CD4-positive, alpha-beta T cell treated with Interleukin-10 for 1 hour (primary cell): Measurements from ENCODE around the gene MAN1A2.
"Not testable (repeated sequence)": the region's sequence is repeated elsewhere in the genome, so short reads cannot be mapped to it uniquely, and the experiment has no call there.

Source experiments
- DNase-seq: peaks from one replicate; pipeline ENCODE4 v3.0.0-alpha.2; 2020

Gene MAN1A2

DNA sequence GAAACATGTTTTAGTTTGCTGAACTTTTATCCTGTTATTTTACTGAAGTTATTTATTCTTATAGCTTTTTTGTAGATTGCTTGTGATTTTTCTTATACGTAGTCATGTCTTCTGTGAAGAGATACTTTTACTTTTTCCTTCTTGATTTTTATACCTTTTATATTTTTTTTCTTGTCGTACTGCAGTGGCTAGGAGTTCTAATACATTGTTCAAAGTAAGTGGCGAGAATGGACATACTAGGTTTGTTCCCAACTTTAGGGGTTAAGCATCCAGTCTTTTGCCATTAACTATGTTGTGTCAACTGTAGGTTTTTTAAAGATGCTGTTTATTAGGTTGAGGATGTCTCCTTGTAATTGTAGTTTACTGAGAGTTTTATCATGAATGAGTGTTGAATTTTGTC, 36.3 kb downstream of the MAN1A2 start:
- no peak for DNase-seq

DNA sequence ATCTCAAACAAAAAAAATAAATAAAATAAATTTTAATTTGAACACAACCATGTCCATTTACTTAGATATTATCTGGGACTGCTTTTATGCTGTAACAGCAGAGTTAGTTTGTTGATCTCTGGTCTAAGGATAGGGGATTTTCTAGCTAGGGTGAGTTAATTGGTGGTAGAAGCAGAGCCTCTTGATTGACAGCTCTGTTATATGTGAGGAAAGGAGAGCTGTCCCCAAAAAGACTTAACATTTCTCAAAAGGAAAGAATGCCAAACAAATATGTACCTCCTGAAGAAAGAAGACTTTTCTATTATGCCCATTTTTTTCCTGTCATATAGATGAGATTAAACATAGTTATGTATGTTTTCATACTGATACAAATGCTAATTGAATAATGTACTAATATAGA, 37.8 kb downstream of the MAN1A2 start:
- DNase-seq: no peak

DNA sequence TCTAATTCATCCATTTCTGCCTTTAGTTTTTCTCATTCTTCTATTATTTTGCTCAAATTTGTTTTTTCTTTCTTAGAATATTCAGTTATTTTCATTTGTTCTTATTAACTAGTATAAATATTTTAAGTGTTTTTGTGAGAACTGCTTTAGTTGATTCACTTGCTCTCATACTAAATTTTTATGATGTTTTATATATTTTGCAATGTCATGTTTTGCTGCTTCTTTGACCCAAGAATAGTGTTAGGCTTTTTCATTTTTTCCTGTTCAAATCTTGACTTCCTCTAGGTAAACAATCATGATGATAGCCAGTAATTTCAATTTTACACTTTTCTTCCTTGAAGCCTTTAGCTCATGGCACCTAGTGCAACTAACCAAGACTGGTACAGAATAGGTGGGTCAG, 45.2 kb downstream of the MAN1A2 start:
- DNase-seq: no peak

DNA sequence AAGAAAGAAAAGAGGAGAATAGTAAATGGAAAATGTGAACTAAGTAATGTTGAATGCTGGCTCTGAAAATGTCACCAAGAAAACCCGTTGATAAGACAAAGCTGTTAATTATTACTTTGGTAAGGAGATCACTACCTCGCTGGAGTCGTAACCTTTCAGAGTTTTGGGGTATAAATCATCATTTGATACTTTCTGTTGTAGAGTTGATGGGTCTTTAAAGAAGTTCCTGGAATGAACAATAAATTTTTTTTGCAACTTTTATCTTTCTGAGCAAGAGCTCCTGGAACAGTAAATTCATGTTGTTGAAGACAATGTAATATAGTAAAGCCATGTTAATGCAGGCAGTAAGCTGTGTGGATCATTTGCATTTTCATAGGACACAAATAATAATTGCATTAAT, 46.2 kb downstream of the MAN1A2 start:
- no peak for DNase-seq

DNA sequence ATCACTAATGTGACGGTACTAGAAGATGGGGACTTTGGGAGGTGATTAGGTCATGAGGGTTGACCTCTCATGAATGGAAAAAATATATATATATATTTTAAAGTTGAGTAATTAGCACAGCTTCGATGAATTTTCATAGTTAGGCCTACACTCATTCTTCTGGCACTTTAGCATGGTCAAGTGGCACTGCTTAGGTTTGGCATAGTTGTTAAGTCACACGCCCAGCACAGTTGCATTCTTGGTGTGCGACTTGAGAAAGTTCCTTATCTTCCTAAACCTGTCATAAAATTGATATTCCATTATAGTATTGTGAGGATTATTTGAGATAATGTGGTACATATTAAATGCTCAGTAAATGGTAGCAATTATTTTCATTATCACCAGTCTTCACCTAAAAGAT, 47.7 kb downstream of the MAN1A2 start:
- no peak for DNase-seq

DNA sequence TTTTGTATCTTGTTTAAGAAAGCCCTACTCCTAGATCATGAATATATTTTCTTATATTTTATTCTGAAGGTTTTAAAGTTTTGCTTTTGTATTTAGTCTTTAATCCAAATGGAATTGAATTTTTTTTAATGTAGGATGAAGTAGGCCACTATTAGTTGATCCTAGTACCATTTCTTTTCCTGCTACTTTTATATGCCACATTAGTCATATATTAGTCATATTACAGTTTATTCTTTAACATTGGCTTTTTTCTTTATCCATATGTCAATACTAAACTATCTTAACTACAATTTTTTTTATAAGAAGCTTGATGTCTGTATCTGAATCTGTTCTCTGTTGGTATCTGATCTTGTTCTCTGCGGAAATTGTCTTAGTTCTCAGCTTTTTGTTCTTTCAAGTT, 48.8 kb downstream of the MAN1A2 start:
- DNase-seq: no peak

DNA sequence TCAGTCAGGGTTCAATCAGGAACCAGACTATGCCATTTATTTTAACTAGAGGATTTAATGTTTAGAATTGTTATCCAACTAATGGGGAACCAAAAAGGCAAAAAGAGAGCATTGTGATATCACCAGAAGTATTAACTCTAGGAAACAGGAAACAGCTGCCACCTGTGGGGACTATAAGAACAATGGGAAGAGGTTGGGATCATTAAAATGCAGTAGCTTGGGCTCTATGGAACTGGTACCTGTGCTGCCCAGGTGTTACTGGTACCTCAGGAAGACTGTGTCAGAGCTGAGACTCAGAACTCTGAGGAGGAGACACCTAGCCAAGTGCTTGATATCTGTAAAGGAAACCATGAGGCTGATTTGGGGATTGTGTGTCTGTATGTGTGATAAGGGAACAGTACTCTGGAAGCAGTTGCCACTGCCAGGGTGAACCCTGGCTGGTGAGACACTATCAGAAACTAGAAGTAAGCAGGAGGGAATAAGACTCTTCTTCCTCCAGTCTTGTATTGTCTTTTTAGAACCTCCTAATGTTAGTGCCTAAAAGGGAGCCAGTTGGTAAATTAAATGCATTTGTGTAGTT, 49.4 kb downstream of the MAN1A2 start:
- DNase-seq: no peak

DNA sequence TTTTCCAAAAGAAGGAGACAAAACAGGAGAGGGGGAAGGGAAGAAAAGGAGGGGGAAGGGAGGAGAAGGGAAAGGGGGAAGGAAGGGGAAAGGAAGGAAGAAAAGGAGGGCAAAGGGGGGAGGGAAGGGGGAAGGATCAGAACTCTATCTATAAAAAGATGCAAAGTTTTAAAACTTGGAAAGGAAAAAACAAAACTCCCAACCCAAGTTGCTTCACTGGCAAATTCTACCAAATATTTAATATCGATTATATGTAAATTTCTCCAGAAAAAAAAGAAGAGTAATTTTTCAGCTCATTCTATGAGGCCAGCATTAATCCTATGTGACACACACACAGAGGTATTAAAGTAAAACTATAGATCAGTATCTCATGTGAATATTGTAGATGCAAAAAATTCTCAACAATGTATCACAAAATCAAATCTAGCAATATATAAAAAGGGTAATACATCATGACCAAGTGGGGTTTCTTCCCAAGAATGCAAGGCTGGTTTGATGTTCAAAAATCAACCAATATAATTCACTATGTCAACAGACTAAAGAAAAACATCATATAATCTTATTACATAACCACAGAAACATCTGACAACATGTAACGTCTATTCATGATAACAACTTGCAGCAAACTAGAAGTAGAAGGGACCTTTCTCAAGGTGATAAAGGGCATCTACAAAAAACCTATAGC, 57.9 kb downstream of the MAN1A2 start:
- DNase-seq: no peak

DNA sequence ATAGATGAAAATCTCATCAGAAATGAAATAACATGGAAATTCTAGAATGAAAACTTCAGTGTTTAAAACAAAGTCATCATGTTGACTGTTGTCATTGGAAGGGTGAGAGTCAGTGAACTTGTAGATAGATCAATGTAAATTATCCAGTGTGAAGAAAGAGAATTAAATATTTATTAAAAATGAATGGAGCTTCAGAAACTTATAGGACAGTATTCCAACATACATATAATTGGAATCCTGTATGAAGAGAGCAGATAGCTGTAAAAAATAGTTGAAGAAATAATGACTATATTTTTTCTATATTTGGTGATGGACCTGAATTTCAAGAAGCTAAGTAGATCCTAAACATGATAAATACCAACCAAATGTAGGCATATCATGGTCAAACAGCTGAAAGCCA, 60.0 kb downstream of the MAN1A2 start:
- DNase-seq: no peak

DNA sequence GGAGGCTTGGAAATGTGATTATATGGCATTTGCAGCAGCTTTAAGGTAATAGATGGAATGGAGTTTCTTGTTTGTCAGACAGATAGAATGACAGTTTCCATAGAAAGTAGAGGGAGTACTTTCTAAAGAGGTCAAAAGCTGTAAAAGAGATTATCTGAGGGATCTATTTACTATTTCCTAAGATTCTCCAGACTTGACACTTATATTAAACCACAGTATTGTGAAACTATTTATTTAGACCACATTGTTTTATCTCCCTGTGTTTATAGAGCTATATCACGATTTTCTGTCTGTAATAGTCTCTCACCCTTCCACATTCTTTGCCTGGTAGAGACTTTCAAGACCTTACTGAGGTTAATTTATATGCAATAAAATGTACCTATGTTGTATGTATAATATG, 66.7 kb downstream of the MAN1A2 start:
- no peak for DNase-seq

DNA sequence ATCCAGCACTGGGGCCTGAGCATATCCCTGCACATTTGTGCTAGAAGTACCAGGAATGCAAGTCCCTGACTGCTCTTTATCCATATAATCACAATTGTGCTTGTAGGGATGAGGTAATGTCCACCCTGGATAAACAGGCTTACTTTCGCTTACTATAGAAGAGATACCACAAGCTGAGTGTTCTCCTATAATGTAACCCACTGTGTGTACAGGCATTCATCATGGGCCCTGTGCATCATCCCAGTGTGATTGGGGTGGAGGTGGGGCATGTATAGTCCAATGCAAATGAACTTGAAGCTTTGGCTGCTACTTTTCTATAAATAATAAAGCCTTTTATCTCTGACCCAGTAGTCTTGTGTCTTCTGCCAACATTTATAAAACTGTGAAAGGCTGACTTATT, 69.3 kb downstream of the MAN1A2 start:
- no peak for DNase-seq

DNA sequence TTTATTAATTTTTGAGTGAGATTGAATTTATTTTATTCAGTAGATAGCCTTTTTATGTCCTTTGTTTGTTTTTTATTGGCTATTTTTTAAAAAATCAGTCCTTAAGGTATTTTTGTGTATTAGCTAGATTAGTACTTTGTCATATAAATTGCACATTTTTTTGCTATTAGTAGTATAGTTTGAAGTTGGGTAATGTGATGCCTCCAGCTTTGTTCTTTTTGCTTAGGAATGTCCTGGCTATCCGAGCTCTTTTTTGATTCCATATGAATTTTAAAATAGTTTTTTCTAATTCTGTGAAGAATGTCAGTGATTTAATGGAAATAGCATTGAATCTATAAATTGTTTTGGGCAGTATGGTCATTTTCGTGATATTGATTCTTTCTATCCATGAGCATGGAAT, 80.4 kb downstream of the MAN1A2 start:
- no peak for DNase-seq

DNA sequence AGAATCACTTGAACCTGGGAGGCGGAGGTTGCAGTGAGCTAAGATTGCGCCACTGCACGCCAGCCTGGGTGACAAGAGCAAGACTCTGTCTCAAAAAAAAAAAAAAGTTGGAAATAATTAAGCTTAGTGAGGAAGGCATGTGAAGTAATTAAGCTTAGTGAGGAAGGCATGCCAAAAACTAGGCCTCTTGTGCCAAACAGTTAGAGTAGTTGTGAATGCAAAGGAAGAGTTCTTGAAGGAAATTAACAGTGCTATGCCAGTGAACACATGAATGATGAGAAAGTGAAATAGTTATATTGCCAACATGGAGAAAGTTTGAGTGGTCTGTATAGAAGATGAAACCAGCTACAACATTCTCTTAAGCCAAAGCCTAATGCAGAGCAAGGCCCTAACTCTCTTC, 85.0 kb downstream of the MAN1A2 start:
- no peak for DNase-seq

DNA sequence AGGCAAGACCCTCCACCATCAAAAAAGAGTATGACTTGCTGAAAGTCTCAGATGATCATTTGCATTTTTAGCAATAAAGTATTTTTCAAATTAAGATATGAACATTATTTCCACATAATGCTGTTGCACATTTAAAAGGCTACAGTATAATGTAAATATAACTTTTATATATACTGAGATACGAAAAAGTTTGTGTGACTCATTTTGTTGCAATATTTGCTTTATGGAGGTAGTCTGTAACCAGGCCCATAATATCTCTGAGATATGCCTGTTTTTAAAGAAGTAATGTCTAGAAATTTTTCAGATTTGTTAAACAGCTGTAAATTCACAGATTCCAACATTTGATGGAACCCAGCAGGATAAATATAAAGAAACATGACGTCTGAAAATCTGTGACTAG, 86.7 kb downstream of the MAN1A2 start:
- DNase-seq: no peak

DNA sequence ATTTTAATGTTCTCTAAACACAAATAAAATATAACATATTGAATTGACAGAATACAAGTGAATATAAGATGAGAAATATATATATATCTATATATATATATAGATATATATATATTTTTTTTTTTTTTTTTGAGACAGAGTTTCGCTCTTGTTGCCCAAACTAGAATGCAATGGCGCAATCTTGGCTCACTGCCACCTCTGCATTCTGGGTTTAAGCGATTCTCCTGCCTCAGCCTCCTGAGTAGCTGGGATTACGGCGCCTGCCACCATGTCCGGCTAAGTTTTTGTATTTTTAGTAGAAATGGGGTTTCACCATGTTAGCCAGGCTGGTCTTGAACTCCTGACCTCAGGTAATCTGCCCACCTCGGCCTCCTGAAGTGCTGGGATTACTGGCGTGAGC, 91.2 kb downstream of the MAN1A2 start:
- not testable (repeated sequence) for DNase-seq

DNA sequence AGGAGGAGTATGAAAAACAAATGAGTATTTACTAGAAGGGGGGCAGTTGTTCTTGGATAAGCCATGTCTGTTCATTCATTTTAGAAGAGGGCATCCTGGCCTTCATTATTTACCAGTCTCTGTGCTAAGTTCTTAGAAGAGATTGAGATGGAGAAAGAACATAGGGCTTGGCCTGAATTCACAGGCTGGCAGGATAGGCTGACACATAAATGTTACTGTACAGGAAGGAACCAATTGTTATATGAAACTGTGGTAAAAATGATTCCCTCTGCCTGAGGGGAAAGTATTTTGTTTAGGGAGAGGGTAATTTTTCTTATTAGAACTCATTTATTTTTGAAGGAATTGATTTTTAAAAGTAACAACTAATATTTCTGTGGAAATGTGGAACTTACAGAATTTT, 99.5 kb downstream of the MAN1A2 start:
- DNase-seq: no peak

DNA sequence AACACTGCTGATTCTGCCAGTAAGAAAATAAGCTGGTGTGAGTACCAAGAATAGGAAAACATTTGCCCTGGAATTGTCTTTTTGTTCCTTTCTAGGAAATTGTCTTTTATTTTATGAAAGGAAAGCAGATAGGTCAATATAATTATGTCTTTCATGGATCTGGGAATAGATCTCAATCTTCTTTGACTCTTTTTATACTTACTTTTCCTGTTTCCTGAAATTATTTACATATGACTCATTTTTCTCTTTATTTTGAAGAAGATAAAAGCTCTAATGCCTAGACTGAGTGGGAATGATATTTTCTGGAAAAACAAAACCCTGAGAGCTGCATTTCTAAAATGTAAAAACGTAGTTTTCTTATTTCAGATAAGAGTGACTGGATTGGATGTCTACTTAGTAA, 100.1 kb downstream of the MAN1A2 start:
- DNase-seq: no peak

DNA sequence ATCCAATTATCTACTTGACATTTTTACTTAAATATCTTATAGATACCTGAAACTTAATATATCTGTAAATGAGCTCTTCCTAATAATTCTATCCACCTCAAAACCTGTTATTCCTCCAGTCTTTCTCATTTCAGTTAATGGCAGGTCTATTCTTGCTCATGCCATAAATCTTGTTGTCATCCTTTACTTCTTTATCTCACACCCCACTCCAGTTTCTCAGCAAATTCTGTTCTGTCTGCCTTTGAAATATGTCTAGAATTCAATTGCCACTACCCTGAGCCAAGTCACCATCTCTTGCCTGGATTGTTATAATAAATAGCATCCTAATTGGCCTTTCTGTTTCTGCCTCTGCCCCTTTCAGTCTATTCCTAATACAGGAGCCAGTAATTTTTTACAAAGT, 105.8 kb downstream of the MAN1A2 start:
- no peak for DNase-seq

DNA sequence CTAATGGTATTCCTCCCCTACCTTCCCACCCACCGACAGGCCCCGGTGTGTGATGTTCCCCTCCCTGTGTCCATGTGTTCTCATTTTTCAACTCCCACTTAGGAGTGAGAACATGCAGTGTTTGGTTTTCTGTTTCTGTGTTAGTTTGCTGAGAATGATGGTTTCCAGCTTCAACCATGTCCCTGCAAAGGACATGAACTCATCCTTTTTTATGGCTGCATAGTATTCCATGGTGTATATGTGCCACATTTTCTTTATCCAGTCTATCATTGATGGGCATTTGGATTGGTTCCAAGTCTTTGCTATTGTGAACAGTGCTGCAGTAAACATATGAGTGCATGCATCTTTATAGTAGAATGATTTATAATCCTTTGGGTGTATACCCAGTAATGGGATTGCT, 108.2 kb downstream of the MAN1A2 start:
- not testable (repeated sequence) for DNase-seq

DNA sequence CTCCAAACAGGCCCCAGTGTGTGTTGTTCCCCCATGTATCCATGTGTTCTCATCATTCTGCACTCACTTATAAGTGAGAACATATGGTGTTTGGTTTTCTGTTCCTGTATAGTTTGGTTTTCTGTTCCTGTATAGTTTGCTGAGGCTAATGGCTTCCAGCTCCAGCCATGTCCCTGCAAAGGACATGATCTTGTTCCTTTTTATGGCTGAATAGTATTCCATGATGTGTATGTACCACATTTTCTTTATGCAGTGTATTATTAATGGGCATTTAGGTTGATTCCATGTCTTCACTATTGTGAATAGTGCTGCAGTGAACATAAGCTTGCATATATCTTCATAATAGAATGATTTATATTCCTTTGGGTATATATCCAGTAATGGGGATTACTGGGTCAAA, 111.8 kb downstream of the MAN1A2 start:
- DNase-seq: no peak

DNA sequence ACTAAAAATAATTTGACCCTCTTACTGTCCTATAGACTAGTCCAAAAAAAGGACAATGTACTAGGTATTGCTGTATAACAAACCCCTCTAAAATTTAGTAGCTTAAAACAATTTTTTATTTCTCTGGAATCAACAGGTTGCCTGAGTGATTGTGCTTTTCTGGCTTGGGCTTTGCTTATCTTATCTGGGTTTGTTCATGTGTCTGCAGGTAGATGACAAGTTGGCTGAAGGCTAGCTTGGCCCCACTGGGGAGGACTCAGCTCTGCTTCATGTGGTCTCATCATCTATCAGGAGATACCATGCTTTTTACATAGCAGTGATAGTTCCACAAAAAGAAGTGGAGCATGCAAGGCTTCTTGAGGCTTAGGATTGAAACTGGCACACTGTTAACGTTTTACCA, 114.2 kb downstream of the MAN1A2 start:
- no peak for DNase-seq

DNA sequence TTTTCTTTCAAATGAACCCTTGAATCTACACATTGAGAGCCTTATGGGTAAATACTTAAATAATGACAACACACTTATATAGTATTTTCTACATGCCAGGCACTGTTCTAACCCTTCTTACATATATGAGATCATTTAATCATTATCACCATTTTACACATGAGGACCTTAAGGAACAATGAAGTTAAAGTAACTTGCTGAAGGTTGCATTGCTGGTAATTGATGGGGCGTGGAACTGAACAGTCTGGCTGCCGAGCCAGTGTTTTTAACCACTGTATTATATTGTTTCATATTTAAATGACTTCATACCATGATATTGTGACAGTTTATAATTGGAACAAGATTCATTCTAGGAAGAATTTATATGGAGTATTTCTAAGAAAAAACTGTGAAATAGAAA, 126.7 kb downstream of the MAN1A2 start:
- DNase-seq: no peak

DNA sequence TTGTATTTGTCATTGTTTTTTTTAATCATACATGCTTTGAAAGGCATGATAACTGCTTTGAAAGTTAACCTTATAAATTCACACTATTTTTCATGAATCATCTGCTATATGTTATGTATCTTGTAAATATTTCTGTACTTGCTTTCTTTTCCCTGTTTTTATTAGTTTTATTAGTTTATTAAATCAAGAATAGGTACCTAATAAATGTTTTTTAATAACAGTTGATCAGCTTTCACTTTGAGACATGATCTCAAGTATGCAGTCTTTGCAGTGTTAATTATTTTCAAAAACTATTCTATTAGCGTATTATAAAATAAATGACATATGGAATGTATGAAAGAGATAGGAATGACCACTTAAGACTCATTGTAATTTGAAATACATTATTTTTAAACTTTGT, 127.8 kb downstream of the MAN1A2 start:
- no peak for DNase-seq

DNA sequence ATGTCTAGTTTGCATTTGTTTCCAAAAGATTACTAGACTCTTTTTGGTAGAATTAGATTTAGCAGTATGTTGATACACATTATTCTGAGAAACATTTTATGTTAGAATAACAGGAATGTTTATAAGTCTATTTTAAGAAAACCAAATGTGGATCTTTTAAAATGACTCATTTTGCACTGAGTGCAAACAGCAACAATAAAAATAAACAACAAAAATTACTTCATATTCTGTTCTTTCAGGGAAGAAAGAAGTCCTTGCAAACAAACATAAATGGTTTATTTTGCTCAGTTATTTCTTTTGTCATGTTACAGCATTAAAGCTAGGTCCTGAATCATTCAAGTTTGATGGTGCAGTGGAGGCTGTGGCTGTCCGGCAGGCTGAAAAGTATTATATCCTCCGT, 131.8 kb downstream of the MAN1A2 start:
- no peak for DNase-seq

DNA sequence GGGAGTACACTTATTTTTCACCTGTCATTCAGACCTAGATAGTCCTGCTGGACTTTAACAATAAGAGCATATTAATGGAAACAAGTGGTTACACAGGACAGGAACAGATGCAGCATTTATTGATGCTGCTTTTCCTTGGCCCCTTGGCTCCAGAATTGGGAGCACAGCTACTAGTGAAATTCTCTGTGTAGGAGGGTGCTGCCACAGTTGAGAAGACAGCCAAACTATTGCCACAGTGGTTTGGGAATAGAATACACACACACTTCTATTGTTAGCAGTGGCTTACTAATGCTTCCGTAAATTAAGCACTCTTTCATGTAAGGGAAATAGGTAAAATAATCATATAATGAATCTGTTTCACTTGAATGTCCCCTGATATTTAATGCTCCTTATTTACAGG, 133.3 kb downstream of the MAN1A2 start:
- DNase-seq: no peak
